Activated CD8-positive, alpha-beta memory T cell treated with anti-CD3 and anti-CD28 coated beads, Interleukin-2, amount 50 U/mL, for 24 hours (primary cell): ENCODE data around the gene TRIM38.
"Not testable (repeated sequence)": the region's sequence is repeated elsewhere in the genome, so short reads cannot be mapped to it uniquely, and the experiment has no call there.

ENCODE experiments used
- DNase-seq: peaks from one replicate; pipeline ENCODE4 v3.0.0-alpha.2; 2020; ENCODE audit errors: extremely low read depth

Gene TRIM38

DNA sequence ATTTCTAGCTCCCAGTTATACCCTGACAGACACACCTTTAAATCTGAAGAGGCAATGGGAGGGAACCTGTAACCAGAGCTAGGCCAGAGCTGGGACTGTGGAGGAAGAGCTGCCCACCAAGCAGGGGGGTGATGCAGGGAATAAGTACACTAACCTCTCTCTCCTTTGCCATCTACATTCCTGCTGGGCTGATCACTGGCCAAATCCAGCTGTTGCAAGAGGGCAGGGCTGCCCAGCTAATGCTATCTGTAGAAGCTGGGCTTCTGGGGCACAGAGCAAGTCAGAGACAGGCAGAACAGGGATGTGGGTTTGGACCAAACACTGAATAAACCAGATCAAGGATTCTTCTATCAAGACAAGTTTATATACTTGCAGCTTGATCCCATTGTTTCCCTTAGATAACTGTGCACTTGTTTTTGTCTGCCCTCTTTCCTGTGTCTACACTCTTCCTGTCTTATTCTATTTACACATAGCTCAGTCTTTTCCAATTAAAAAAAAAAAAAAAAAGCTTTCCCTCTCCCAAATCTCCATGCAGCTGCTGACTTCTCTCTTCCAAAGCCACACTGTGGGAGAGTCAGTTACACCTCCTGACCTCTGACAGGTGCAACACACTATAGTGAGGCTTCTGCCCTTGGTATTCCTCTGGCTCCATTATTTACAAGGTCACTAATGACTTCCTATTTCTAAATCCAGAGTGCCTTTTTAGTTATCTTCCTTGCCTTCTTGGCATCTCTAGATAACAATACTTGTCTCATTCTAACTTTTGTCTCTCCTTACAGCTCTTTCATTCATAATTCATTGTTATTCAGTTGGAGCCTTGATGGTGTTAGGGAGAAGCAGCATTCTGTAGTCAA lies 43.7 kb downstream of the TRIM38 start:
- DNase-seq, result no peak

DNA sequence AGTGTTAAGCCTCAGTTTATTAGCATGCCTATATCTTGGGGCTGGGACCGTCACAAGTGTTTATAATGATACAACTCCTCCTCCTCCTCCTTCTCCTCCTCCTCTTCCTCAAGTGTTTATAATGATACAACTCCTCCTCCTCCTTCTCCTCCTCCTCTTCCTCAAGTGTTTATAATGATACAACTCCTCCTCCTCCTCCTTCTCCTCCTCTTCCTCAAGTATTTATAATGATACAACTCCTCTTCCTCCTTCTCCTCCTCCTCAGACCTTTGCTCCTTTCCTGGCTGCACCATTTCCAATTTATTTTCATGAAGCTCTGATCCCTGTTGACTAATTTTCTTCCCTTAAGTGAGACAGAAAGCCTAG lies 44.3 kb downstream of the TRIM38 start:
- not testable (repeated sequence) for DNase-seq

DNA sequence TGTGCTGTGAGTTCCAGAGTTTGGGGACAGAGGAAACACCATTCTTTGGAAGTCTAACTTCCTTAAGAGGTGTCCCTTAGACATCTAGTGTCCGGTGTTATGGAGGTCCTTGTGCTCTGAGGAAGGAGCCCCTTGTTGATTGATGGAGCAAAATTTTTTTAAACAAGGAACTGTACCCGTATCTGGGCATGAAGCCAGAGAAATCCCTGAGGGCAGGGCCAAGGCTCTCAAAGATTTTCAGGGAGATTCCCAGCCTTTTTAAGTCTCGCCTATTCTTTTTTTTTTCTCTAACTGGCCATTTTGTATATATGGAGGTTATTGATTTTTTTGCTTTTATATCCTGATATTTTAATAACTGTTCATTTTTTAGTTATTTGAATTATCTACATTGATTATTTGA lies 45.9 kb downstream of the TRIM38 start:
- no peak for DNase-seq

DNA sequence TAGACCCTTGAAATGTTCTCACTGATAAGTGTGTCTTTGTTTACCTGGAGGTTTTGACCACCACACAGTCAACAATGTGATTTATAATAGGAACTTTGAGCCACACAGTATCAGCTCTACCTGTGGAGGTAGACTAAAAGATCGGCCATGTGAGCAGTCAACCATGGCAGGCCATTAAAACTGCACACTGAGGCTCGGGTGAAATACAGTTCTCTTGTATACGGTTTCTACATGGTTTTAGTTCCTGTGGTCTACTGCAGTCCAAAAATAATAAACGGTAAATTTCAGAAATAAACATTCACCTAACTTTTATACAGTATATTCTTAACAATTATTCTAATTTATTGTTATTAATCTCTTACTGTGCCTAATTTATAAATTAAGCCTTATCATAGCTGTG lies 47.2 kb downstream of the TRIM38 start:
- no peak for DNase-seq

DNA sequence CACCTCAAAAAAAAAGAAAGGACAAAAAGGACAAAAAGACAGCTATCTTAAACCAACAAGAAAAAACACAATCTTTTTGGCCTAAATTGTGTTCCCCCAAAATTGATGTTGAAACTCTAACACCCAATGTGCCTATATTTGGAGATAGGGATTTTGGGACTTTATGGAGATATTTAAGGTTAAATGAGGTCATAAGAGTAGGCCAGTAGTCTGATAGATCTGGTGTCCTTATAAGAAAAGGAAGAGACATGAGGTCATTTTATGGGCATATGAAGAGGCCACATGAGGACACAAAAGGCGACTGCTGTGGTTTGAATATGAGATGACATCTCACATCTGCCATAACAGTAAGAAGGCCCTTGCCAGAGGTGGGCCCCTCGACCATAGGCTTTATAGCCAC lies 49.5 kb downstream of the TRIM38 start:
- DNase-seq, result no peak

DNA sequence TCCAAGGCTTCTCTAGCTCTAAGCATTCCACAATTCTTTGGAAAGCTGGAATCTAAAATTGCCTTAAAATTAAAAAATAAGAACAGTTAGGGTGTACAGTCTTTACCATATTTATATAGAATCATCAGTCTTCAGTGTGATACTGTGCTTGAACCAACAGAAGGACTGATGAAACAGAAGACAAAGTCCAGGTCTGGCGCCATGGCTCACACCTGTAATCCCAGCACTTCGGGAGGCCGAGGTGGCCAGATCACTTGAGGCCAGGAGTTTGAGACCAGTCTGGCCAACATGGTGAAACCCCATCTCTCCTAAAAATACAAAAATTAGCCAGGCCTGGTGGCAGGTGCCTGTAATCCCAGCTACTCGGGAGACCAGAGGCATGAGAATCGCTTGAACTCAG lies 51.8 kb downstream of the TRIM38 start:
- DNase-seq, result not testable (repeated sequence)

DNA sequence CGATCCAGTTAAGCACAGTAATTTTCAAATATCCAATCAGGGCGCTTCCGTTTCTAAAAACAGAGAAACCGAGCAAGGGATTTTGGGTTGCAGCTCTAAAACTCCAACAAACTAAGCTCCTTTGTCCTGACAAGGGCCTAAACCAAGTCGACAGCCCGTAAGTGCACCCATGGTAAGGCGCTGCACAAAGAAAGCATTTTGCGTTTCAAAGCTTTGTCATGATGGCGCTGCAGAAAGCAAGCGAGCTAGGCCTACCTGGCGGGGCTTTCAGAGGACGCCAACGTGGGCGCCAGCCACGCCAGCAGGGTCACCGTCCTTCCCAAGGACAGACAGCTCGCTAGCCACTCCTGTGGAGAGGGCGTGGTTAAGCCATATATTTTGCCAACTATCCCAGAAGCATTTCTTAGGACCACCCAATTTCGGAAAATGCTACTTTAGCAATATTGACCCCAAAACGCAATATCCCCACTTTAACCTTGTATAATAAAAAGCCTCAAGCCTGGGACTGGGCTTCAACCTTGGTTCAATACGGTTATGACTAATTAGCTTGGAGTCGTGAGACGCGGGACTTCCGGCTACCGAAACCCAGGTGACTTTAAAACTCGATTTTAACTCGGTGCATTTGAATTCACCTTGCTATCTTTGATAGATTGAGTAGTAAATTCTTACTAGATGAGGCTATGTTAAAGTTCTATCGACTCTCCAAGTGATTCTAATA lies 53.8 kb downstream of the TRIM38 start:
- no peak for DNase-seq

DNA sequence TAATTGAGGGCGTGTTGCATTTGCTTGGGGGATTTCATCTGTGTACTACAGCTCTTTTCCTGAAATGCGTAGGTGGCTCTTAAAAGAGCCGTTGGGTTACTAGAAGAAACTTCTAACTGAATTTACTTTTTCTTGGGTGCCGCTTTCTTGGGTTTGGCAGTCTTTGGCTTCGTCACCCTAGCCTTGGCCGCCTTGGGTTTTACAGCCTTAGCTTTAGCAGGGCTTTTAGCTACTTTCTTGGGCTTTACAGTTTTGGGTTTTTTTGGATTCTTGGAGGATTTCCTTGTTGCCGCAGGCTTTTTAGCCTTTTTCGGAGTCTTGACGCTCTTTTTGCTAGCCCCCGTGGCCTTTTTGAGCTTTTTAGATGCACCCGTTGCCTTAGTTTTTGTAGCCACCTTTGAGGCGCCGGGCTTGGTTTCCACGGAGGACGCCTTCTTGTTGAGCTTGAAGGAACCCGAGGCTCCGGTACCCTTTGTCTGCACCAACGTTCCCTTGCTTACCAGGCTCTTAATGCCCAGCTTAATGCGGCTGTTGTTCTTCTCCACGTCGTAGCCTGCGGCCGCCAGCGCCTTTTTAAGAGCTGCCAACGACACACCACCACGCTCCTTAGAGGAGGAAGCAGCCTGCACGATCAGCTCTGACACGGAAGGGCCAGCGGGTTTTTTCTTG lies 54.5 kb downstream of the TRIM38 start:
- no peak for DNase-seq

DNA sequence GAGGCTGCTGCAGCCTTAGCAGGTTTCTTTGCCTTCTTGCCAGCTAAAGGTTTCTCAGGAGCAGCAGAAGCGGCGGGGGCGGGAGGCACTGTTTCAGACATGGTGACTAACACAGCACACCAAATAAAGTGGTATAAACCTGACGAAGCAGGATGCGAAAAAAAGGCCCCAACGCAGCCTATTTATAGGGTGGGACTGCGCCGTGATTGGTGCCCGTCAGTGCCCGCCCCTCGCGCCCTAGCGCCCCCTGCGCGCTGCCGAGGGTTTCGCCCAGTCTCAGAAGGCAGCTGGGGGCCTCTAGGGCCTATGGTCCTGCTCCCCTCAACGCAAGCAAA lies 55.0 kb downstream of the TRIM38 start:
- DNase-seq, result no peak

DNA sequence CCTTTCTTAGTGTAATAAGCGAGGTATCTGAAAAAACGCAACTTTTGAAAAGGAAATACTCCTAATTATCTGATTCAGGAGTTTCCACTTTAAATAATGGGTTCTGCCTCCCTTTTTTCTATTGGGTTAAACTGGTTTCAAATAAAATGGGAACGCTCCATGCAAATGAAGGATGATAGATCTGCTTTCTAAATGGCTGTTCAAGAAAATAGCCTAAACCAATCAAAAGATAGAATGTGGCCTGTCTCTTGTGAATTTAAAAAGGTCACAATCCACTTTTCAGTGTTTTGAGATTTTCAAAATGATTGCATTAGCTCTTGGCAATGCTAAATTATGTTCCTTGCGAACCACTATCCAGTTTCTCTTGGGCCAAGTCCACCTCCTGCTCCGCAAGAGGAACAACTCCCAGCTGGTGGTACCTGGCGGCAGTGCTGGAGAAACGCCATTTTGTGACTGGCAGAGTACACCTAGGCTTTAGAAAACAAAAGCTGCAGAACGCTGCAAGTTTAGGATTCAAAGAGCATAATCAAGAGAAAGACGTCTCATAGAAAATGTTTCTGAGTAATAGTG lies 56.7 kb downstream of the TRIM38 start:
- DNase-seq, result no peak

DNA sequence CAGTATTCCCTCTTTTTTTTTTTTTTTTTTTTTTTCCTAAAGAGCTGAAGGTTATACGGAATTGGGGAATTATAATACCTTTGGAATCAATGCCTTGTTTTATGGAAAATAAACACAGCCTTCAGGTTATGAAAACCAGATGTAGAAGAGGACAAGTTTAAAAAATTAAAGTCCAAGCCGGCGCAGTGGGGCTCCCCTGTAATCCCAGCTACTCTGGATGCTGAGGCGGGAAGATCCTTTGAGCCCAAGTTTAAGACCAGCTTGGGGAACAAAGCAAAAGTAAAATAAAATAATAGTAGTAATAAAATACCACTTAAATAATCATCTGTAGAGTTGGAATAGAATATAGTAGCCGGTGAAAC lies 57.3 kb downstream of the TRIM38 start:
- DNase-seq, result no peak

DNA sequence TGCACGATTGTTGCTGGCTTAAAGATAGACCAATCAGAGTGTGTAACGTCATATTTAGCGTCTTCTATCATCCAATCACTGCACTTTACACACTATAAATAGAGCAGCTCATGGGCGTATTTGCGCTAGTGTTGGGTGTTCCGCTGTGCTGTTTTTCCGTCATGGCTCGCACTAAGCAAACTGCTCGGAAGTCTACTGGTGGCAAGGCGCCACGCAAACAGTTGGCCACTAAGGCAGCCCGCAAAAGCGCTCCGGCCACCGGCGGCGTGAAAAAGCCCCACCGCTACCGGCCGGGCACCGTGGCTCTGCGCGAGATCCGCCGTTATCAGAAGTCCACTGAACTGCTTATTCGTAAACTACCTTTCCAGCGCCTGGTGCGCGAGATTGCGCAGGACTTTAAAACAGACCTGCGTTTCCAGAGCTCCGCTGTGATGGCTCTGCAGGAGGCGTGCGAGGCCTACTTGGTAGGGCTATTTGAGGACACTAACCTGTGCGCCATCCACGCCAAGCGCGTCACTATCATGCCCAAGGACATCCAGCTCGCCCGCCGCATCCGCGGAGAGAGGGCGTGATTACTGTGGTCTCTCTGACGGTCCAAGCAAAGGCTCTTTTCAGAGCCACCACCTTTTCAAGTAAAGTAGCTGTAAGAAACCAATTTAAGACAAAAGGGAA lies 57.9 kb downstream of the TRIM38 start:
- no peak for DNase-seq

DNA sequence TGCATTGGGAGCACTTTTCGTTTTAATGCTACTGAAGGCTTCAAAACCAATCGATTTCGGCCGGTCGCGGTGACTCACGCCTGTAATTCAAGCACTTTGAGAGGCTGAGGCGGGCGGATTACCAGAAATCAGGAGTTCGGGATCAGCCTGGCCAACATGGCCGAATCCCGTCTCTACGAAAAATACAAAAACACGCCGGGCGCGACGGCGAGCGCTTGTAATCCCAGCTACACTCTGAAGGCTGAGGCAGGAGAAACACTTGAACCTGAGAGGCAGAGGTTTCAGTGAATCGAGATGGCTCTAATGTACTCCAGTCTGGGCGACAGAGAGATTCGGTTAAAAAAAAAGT lies 58.4 kb downstream of the TRIM38 start:
- DNase-seq, result no peak

DNA sequence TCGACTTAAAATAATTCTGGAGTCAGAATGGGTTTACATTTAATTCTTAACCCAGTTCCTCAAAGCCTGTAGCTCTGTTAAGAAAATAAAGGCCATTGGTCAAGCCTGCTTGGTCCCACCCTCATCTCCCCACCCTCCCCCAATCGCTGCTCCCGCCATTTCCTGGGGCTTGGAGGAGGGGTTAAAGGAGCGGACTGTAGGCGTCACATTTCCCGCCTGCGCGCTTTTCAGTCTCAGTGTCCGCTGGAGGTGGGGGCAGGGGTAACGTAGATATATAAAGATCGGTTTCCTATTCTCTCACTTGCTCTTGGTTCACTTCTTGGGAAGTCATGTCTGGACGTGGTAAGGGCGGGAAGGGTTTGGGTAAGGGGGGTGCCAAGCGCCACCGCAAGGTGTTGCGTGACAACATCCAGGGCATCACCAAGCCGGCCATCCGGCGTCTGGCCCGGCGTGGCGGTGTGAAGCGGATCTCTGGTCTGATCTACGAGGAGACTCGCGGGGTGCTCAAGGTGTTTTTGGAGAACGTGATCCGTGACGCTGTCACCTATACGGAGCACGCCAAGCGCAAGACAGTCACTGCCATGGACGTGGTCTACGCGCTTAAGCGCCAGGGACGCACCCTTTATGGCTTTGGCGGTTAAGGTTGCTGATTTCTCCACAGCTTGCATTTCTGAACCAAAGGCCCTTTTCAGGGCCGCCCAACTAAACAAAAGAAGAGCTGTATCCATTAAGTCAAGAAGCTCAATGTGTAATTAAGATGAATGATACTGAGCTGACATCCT lies 58.9 kb downstream of the TRIM38 start:
- DNase-seq, result peak; percentile 74

DNA sequence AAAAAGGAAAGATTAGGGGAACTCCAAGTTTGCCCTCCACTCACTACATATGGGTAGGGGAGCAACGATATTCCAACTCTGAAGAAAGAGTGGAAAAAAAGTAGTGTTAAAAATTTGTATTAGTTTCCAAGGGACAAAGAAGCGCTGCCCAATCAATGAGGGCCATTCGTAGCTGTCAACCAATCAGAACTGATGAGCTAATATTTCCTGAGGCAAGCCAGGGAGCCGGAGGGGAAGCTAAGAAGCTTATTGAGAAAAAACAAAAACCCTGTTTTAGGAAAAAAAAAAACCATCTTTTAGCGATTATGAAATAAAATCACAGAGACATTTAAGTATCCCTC lies 59.5 kb downstream of the TRIM38 start:
- DNase-seq, result no peak

DNA sequence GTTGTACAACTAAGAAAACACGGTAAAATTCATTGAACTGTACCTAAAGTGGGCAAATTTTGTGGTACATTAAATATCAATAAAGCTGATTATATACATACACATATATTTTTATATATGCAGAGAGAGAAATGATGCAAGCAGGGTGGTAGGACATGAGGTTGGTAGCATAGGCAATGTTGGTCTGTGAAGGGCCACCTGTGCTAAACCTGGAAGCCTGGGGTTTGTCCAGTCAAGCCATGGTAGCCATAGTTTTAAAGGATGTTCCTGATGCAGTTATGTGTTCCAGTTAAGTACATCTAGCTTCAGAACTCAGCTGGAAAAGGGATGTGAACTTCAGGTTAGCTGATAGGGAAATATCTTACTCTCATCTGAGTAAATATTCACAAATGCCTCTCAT lies 60.1 kb downstream of the TRIM38 start:
- DNase-seq, result no peak

DNA sequence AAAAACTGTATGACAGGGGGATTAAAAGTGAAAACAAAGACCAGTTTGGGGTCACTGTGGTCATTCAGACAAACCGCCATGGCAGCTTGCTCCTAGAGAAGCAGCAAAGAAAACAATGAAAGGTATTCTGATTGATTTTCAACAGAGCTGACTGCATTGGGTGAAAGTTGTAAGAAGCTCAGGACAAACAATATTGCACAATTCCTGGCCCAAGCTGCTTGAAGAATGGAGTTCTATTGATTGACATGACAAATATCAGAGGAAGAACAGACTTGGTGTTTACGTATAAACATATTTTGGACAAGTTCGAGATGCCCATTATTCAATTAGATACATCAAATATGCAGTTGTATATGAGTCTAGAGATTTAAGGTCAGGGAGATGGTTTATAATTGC lies 62.0 kb downstream of the TRIM38 start:
- no peak for DNase-seq

DNA sequence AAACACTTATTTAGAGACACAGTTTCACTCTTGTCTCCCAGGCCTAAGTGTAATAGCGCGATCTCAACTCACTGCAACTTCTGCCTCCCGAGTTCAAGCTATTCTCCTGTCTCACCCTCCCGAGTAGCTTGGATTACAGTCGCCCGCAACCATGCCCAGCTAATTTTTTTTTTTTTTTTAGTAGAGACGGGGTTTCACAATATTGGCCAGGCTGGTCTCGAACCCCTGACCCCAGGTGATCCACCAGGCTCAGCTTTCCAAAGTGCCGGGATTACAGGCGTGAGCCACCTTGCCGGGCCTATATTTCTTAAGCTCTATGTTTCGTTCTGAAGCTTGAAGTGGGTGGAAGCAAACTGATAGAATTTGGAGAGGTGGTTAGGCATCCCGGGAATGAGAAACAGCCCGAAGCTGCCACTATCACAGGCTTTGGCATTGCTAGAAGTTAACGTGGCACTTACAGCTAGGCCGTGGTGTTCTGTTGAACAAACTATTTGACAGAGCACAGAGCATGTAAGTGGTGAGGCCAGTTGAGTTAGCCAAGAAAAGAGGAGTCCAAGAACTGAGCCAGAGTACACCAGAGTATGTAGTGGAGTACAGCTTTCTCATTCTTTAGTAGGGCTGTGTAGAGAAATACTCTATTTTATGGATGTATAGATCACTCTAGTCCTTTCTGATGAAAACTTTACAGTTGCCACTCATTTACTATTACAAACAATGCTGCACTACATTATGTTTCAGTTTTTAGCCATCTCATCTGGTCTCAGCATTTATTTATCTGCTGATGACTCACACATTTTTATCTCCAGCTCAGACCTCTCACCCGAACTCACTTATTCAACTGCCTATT lies 62.7 kb downstream of the TRIM38 start:
- DNase-seq, result no peak

DNA sequence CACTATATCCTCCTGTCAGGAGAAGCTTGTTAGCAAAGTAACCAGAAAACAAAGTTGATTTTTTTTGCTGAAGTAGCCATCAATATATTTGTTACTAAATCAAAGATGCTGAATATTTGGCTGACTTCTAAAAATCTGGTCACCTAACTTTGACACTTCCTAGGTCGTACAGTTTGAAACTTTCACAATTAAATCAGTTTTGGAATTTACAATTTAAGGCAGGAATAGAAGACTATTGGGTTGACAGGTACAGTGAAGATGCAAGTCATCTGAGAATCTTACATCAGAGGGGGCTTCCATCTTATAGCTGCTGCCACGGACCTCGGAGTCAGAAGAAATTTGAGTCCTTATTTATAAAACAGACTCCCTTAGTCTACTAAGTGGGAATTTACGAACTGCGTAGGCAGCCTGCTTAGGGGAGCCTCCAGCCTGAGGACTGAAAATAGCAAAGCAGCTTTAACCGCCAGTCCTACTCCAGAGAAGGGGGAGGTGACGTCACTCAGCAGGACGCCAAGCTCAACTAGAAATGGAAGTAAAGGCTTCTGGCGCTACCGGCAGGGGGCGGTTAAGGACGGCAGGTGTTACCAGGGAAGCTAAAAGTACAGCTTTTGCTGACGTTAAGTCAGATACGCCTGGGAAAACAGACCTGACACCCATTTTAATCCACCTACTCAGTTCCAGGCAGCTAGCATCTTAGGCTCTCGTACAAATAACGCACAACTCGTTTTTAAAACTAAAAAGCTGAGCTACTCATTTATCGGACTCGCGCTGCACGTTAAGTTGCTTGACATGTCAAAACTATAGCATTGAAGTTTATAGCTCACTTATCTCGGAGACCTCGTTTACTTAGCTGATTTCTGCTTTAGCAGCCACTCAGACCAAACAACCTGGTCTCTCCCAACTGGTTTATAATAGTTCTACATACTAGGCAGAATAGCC lies 63.6 kb downstream of the TRIM38 start:
- peak; percentile 69 for DNase-seq
